HepG2 (cell line): ENCODE results near the gene PCSK6. TPM values are rescaled to one million over a fixed set of nuclear protein-coding genes. Genes with fewer than 3 reads are reported as not detected.

Source experiments
- ARNT ChIP-seq: fragments of 450-650 bp; IDR thresholded peaks from 2 replicates; pipeline ENCODE4 v1.6.1; 2017
- CHD2 ChIP-seq: IDR thresholded peaks from 2 replicates; pipeline ENCODE4 v1.6.1; 2011; ENCODE audit warnings: low read depth, low read length, improper control_type of control experiment
- FOXA1 ChIP-seq, 2 experiments: fragments of 450-650 bp in 1 of 2; sonication (generic) in 1 of 2; formaldehyde crosslinking in 1 of 2; IDR thresholded peaks; 2 replicates each; pipeline versions ENCODE4 v1.4.0 to v1.6.1; 2016 to 2020; ENCODE audit warnings: missing genetic modification reagents in 1 of 2
- KDM2A ChIP-seq: sonication (generic); formaldehyde crosslinking; IDR thresholded peaks from 2 replicates; pipeline ENCODE4 v1.4.0; 2020; ENCODE audit warnings: low read depth, missing genetic modification reagents, borderline replicate concordance
- RAD51 ChIP-seq: fragments of 450-650 bp; IDR thresholded peaks from 2 replicates; pipeline ENCODE4 v1.6.1; 2016; ENCODE audit warnings: borderline replicate concordance
- RCOR2 ChIP-seq: IDR thresholded peaks from 2 replicates; pipeline ENCODE4 v1.6.1; 2016; ENCODE audit warnings: missing biosample characterization, missing genetic modification reagents
- RFXAP ChIP-seq: sonication (generic); formaldehyde crosslinking; IDR thresholded peaks from 2 replicates; pipeline ENCODE4 v1.4.0; 2020; ENCODE audit warnings: missing genetic modification reagents, borderline replicate concordance
- SNRNP70 ChIP-seq: fragments of 200-400 bp; formaldehyde crosslinking; IDR thresholded peaks from 2 replicates; pipeline ENCODE4 v1.6.1; 2017; ENCODE audit warnings: mild to moderate bottlenecking, low read depth, low read length, moderate library complexity
- THAP7 ChIP-seq: sonication (generic); formaldehyde crosslinking; IDR thresholded peaks from 2 replicates; pipeline ENCODE4 v1.8.1; 2023; ENCODE audit warnings: mild to moderate bottlenecking, missing genetic modification reagents
- TMF1 ChIP-seq: sonication (generic); formaldehyde crosslinking; IDR thresholded peaks from 2 replicates; pipeline ENCODE4 v1.8.1; 2022; ENCODE audit warnings: low read depth, missing genetic modification reagents
- ZBTB38 ChIP-seq: sonication (generic); formaldehyde crosslinking; IDR thresholded peaks from 2 replicates; pipeline ENCODE4 v1.5.1; 2020; ENCODE audit warnings: mild to moderate bottlenecking, missing genetic modification reagents
- ZBTB7B ChIP-seq: sonication (generic); formaldehyde crosslinking; IDR thresholded peaks from 2 replicates; pipeline ENCODE4 v1.4.0; 2020; ENCODE audit warnings: missing genetic modification reagents
- ZNF251 ChIP-seq: sonication (generic); formaldehyde crosslinking; IDR thresholded peaks from 2 replicates; pipeline ENCODE4 v1.9.0; 2021; ENCODE audit warnings: mild to moderate bottlenecking, missing genetic modification reagents
- ZNF816 ChIP-seq: sonication (generic); formaldehyde crosslinking; IDR thresholded peaks from 2 replicates; pipeline ENCODE4 v1.8.0; 2022; ENCODE audit warnings: missing genetic modification reagents, mild to moderate bottlenecking, borderline replicate concordance
- polyA plus RNA-seq, 8 experiments: library from polyadenylated mRNA; depleted of rRNA in 3 of 8; stranded (reverse) in 7 of 8; unstranded in 1 of 8; fragments of >200 nt; fragmentation: Illumina TruSeq in 4 of 8; extraction: Trizol in 4 of 8; gene quantifications; 2 replicates each; pipeline versions ENCODE4 v1.2.1 to v1.2.3, GENCODE V29; 2011 to 2016; ENCODE audit warnings: low read depth in 4 of 8, missing spikeins in 1 of 8, mixed read lengths in 1 of 8; ENCODE audit not compliant: insufficient read depth in 1 of 8
- total RNA-seq, 5 experiments: library from RNA; depleted of rRNA; stranded (reverse); fragments of >200 nt; fragmentation: Illumina TruSeq; extraction: Trizol; gene quantifications; 2 replicates each; pipeline ENCODE4 v1.2.3, GENCODE V29; 2016; ENCODE audit warnings: low read depth in 1 of 5
- TF ChIP-seq, protein P1 (sequence below), 2 experiments: sonication (generic) in 1 of 2; formaldehyde crosslinking in 1 of 2; IDR thresholded peaks; 2 replicates each; pipeline versions ENCODE4 v1.4.0 to v1.6.1; 2018 to 2020; ENCODE audit warnings: missing genetic modification reagents in 2 of 2, borderline replicate concordance in 1 of 2, low read depth in 1 of 2, mild to moderate bottlenecking in 1 of 2, missing biosample characterization in 1 of 2
- TF ChIP-seq, protein P2 (sequence below): sonication (generic); formaldehyde crosslinking; IDR thresholded peaks from 2 replicates; pipeline ENCODE4 v1.5.0; 2020; ENCODE audit warnings: mild to moderate bottlenecking, missing genetic modification reagents, moderate library complexity
- TF ChIP-seq, protein P3 (sequence below): IDR thresholded peaks from 2 replicates; pipeline ENCODE4 v1.6.1; 2012; ENCODE audit warnings: inconsistent platforms

PCSK6 gene
- total and polyA plus RNA-seq, 2 of the 13 experiments (the other 11 are each of a cell fraction or from before 2014, with no cell fraction given) = 56.5 to 155 TPM

DNA sequence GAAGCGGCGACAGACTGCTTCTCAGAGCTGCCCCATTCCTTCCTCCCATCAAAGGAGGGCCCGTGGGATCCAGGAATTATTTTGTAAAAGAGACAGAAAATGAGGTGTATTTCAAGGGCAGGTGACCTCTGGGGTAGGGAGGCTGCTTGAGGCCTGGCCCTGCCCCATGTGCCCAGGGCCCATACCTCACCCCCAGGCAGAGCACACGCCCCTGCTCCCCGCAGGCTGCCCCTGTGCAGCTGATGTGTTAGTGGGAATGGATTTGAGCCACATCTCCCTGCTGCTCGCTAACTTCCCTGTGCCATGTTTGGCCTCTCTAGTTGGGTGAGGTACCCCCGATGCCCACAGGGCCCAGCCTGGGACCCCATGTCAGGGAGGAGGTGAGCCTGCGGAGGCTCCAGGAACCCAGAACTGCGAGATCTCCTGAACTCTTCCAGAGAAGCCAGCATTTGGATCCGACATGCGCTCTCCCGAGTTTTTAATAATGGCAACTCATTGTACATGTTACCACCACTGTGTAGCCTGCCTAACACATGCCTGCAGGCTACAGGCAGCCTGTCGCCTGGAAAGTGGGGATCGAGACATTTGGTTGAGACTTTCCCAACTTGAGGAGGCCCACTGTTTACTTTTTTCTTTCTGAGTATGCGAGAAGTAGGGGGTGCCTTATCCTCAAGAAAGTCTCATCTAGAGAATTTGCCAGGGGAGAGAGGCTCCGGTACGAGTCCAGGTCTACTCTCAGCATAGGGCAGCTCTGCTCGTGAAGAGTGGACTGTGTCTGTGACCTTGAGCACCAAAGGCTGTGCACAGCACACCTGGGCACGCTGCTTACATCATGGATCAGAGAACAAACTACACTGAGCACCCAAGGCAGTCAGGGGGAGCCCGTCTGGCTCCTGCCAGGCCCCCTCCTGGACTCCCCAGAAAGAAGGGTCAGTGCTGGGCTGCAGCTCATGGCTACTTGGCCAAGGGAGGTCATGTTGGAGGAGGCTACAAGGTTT, 36.1 kb downstream of the PCSK6 start (continued):
- no peak for TF ChIP-seq SNRNP70
- TF ChIP-seq KDM2A = peak; percentile 57; the same call in 1 of the 2 replicates
- no peak for TF ChIP-seq CHD2
- TF ChIP-seq, protein P1, sequence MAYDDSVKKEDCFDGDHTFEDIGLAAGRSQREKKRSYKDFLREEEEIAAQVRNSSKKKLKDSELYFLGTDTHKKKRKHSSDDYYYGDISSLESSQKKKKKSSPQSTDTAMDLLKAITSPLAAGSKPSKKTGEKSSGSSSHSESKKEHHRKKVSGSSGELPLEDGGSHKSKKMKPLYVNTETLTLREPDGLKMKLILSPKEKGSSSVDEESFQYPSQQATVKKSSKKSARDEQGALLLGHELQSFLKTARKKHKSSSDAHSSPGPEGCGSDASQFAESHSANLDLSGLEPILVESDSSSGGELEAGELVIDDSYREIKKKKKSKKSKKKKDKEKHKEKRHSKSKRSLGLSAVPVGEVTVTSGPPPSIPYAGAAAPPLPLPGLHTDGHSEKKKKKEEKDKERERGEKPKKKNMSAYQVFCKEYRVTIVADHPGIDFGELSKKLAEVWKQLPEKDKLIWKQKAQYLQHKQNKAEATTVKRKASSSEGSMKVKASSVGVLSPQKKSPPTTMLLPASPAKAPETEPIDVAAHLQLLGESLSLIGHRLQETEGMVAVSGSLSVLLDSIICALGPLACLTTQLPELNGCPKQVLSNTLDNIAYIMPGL (CRISPR knock-in tag; IDR thresholded peaks at IDR 0.05; ENCODE audit: borderline replicate concordance in 1 of 2, low read depth in 1 of 2) = 0 out of 4 replicates have a peak, but pooled peaks of 1 of the 2 experiments have one; percentile 31
- TF ChIP-seq ZNF251 (CRISPR knock-in tag) = no peak
- TF ChIP-seq RCOR2 (CRISPR knock-in tag) = 0 out of 2 replicates have a peak, but pooled peaks have one; percentile 40
- no peak for TF ChIP-seq TMF1 (CRISPR knock-in tag)
- no peak for TF ChIP-seq FOXA1 (IDR thresholded peaks at IDR 0.05)
- peak; percentile 52 for TF ChIP-seq FOXA1 (CRISPR knock-in tag; IDR thresholded peaks at IDR 0.05)
- no peak for TF ChIP-seq RAD51
- no peak for TF ChIP-seq ZNF816
- no peak for TF ChIP-seq ARNT
- TF ChIP-seq ZBTB7B (CRISPR knock-in tag) = peak; percentile 42; the same call in 1 of the 2 replicates
- TF ChIP-seq, protein P2, sequence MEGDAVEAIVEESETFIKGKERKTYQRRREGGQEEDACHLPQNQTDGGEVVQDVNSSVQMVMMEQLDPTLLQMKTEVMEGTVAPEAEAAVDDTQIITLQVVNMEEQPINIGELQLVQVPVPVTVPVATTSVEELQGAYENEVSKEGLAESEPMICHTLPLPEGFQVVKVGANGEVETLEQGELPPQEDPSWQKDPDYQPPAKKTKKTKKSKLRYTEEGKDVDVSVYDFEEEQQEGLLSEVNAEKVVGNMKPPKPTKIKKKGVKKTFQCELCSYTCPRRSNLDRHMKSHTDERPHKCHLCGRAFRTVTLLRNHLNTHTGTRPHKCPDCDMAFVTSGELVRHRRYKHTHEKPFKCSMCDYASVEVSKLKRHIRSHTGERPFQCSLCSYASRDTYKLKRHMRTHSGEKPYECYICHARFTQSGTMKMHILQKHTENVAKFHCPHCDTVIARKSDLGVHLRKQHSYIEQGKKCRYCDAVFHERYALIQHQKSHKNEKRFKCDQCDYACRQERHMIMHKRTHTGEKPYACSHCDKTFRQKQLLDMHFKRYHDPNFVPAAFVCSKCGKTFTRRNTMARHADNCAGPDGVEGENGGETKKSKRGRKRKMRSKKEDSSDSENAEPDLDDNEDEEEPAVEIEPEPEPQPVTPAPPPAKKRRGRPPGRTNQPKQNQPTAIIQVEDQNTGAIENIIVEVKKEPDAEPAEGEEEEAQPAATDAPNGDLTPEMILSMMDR (CRISPR knock-in tag) = peak; percentile 46
- TF ChIP-seq, protein P3, sequence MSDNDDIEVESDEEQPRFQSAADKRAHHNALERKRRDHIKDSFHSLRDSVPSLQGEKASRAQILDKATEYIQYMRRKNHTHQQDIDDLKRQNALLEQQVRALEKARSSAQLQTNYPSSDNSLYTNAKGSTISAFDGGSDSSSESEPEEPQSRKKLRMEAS = peak; percentile 51
- no peak for TF ChIP-seq RFXAP (CRISPR knock-in tag)
- no peak for TF ChIP-seq THAP7 (CRISPR knock-in tag)
- peak; percentile 51 for TF ChIP-seq ZBTB38 (CRISPR knock-in tag)
